GM19455 (cell line): ENCODE data around the gene EDARADD.

ENCODE experiments used
- ATAC-seq: cut with Tn5 transposase; IDR thresholded peaks from one replicate; pipeline ENCODE4 v1.9.1; 2021; ENCODE audit not compliant: unreplicated experiment

EDARADD gene

GRCh38 chr1:236391008-236391407 is 3.1 kb upstream of the EDARADD start:
- ATAC-seq: no peak

GRCh38 chr1:236392182-236392581 is 1.9 kb upstream of the EDARADD start:
- ATAC-seq: no peak

- peak; percentile 18 for ATAC-seq
Observed at GRCh38 chr1:236394879-236395229, 768 bp downstream of the EDARADD start.

- peak; percentile 89 for ATAC-seq
Observed at GRCh38 chr1:236395230-236395946, 1.3 kb downstream of the EDARADD start.

- ATAC-seq: no peak
Observed at GRCh38 chr1:236395947-236396664, 2.0 kb downstream of the EDARADD start.

- ATAC-seq: no peak
Observed at GRCh38 chr1:236396665-236397043, 2.6 kb downstream of the EDARADD start.

GRCh38 chr1:236397173-236397759 is 3.2 kb downstream of the EDARADD start:
- no peak for ATAC-seq

- no peak for ATAC-seq
Observed at GRCh38 chr1:236398538-236398937, 4.5 kb downstream of the EDARADD start.

- ATAC-seq: no peak
Observed at GRCh38 chr1:236400061-236400603, 6.0 kb downstream of the EDARADD start.

GRCh38 chr1:236401698-236402097 is 7.6 kb downstream of the EDARADD start:
- no peak for ATAC-seq

- ATAC-seq: no peak
Observed at GRCh38 chr1:236403905-236404696, 10.0 kb downstream of the EDARADD start.

- ATAC-seq: no peak
Observed at GRCh38 chr1:236407059-236407458, 13.0 kb downstream of the EDARADD start.

- ATAC-seq: no peak
Observed at GRCh38 chr1:236413688-236414087, 19.6 kb downstream of the EDARADD start.

GRCh38 chr1:236416165-236416564 is 22.1 kb downstream of the EDARADD start:
- ATAC-seq: no peak

- ATAC-seq: no peak
Observed at GRCh38 chr1:236417336-236417735, 23.2 kb downstream of the EDARADD start.

- ATAC-seq: no peak
Observed at GRCh38 chr1:236419502-236419901, 25.4 kb downstream of the EDARADD start.

GRCh38 chr1:236421022-236421421 is 26.9 kb downstream of the EDARADD start:
- ATAC-seq: no peak

- ATAC-seq: no peak
Observed at GRCh38 chr1:236421850-236422516, 27.9 kb downstream of the EDARADD start.

- no peak for ATAC-seq
Observed at GRCh38 chr1:236422517-236422876, 28.4 kb downstream of the EDARADD start.

GRCh38 chr1:236425031-236425663 is 31.1 kb downstream of the EDARADD start:
- ATAC-seq: peak; percentile 93
